Ovary (tissue), 9 donors: ENCODE measurements around the gene GNL2. TPM values are rescaled to one million over a fixed set of nuclear protein-coding genes. Genes with fewer than 3 reads are reported as not detected.

Source experiments
- DNase-seq, 5 donors: peaks; one replicate each; pipeline ENCODE4 v3.0.0-alpha.2; 2019 to 2020
- H3K27ac ChIP-seq, 2 donors: fragments of 200-600 bp; one replicate each; pipeline versions ENCODE4 v1.5.1 to v1.8.0; 2019 to 2022
- H3K27me3 ChIP-seq: fragments of 200-600 bp; one replicate; pipeline ENCODE4 v1.8.0; 2022
- H3K36me3 ChIP-seq: fragments of 200-600 bp; sonication (generic); one replicate; pipeline ENCODE4 v1.5.1; 2019
- H3K4me1 ChIP-seq: one replicate; pipeline ENCODE4 v1.8.1; 2013; ENCODE audit warnings: mild to moderate bottlenecking, moderate library complexity; ENCODE audit not compliant: insufficient read depth
- H3K4me3 ChIP-seq: fragments of 200-600 bp; sonication (generic); one replicate; pipeline ENCODE4 v1.5.1; 2017
- H3K9me3 ChIP-seq, 2 donors: fragments of 200-600 bp in 1 of 2; sonication (generic) in 1 of 2; one replicate each; pipeline versions ENCODE4 v1.5.1 to v1.8.1; 2013 to 2019; ENCODE audit warnings: mild to moderate bottlenecking in 1 of 2, moderate library complexity in 1 of 2
- CTCF ChIP-seq, 3 donors: fragments of 450-650 bp in 2 of 3; fragments of 200-600 bp in 1 of 3; IDR thresholded peaks; one replicate each; pipeline versions ENCODE4 v1.5.1 to v1.8.0; 2016 to 2022; ENCODE audit warnings: antibody characterized with exemption in 3 of 3, mild to moderate bottlenecking in 1 of 3
- EP300 ChIP-seq: sonication (generic); formaldehyde crosslinking; IDR thresholded peaks from one replicate; pipeline ENCODE4 v1.6.1; 2017; ENCODE audit warnings: antibody characterized with exemption
- POLR2A ChIP-seq: fragments of 450-650 bp; IDR thresholded peaks from one replicate; pipeline ENCODE4 v1.6.1; 2017; ENCODE audit warnings: antibody characterized with exemption, mild to moderate bottlenecking, moderate library complexity
- WGBS, 3 donors: extraction: QIAGEN DNeasy Blood & Tissue Kit in 1 of 3; methylation state at CpG; one replicate each; pipeline versions ENCODE4 v1.1.5 to v1.1.7; 2013 to 2017; 5-methylcytosine and 5-hydroxymethylcytosine counted together
- intact Hi-C, 4 donors: fragments of 100-400 bp; cut with DNase I; formaldehyde crosslinking; loops; one replicate each; pipeline versions ENCODE4 v1.11.0 to v1.15.1; 2022 to 2023
- polyA plus RNA-seq, 2 donors: library from polyadenylated mRNA; stranded (reverse); fragments of 200-250 nt in 1 of 2; fragments of 350-450 nt in 1 of 2; fragmentation: Illumina TruSeq in 1 of 2; extraction: RNeasy Lipid Tissue Mini Kit (QIAGEN cat#74804) in 1 of 2; gene quantifications; one replicate each; pipeline ENCODE4 v1.2.3, GENCODE V29; 2013 to 2014
- total RNA-seq, 7 donors: library from RNA; depleted of rRNA in 2 of 7; stranded (reverse); fragments of >200 nt in 2 of 7; fragmentation: NEBNext Ultra II Directional in 3 of 7; extraction: Animal tissue kit (Norgen Biotek cat#: 25700) in 3 of 7; gene quantifications; one replicate each; pipeline versions ENCODE4 v1.1.0 to v1.2.4, GENCODE V29; 2016 to 2023
- donor health status: DM: no; HTN: no; CAD: no; lungs with moderate emphysema.
- donor health status: DM: no; HTN: no; CAD: no.
- donor health status: Bipolar disorder and iron deficiency.
- donor health status: DM: yes; HTN: yes; CAD: no.
- donor health status: DM: no; HTN: no; CAD: no.
- donor health status: DM: yes; HTN: yes; CAD: no.

The GNL2 gene
- total and polyA plus RNA-seq, 9 donors: 22.3 to 44.5 (median 31.7) TPM

- Histone ChIP-seq H3K27ac (no peak overlapping the region), H3K4me3 (no peak overlapping the region), H3K4me1 (peaks cover 2% of the 10 kb centered on the region), H3K27me3 (no peaks in the 10 kb centered on the region), H3K9me3 (no peaks in the 10 kb centered on the region), H3K36me3 (no peaks in the 10 kb centered on the region)
- no peak for DNase-seq
- TF ChIP-seq CTCF (IDR thresholded peaks at IDR 0.05) (peak in 1 of 3 donors; percentile 22), POLR2A (no peak), EP300 (no peak)
- intact Hi-C loops: loop anchor here in 2 of 4 donors (5.0 to 10.0 kb wide), 2 partner anchors 69 to 82 kb away; no protein-coding TSS in a partner anchor
- 12 to 27% (median 14%) methylated on average over 8 of the region's 8 CpGs for WGBS, 3 donors
These were observed 7.3 kb upstream of the GNL2 start for GRCh38 chr1:37602750-37603694.

- DNase-seq: no peak
- intact Hi-C loops: loop anchor here in 2 of 4 donors (5.0 to 10.0 kb wide), 2 partner anchors 71 to 83 kb away; no protein-coding TSS in a partner anchor
- Histone ChIP-seq H3K27me3 (no peaks in the 10 kb centered on the region), H3K9me3 (no peaks in the 10 kb centered on the region), H3K27ac (no peak overlapping the region), H3K4me3 (no peak overlapping the region), H3K36me3 (no peaks in the 10 kb centered on the region), H3K4me1 (peaks cover 2% of the 10 kb centered on the region)
- TF ChIP-seq EP300 (no peak), POLR2A (no peak), CTCF (IDR thresholded peaks at IDR 0.05) (no peak)
These were observed 5.7 kb upstream of the GNL2 start for GRCh38 chr1:37601441-37601840.

GRCh38 chr1:37599940-37600339 is 4.2 kb upstream of the GNL2 start:
- 45 to 46% (median 45%) methylated on average over 5 of the region's 5 CpGs for WGBS, 3 donors
- intact Hi-C loops: loop anchor here in 3 of 4 donors (5.0 to 10.0 kb wide), 3 partner anchors 72 to 85 kb away; no protein-coding TSS in a partner anchor
- H3K4me3 ChIP-seq: no peak overlapping the region
- no peak for DNase-seq
- H3K27ac ChIP-seq: no peak overlapping the region
- no peaks in the 10 kb centered on the region for H3K9me3 ChIP-seq
- no peaks in the 10 kb centered on the region for H3K27me3 ChIP-seq
- peaks cover 2% of the 10 kb centered on the region for H3K4me1 ChIP-seq
- TF ChIP-seq EP300 (no peak), POLR2A (no peak), CTCF (IDR thresholded peaks at IDR 0.05) (no peak)
- H3K36me3 ChIP-seq: no peaks in the 10 kb centered on the region

GRCh38 chr1:37596182-37596667 is 488 bp upstream of the GNL2 start:
- TF ChIP-seq POLR2A (no peak), EP300 (no peak), CTCF (IDR thresholded peaks at IDR 0.05) (no peak)
- Histone ChIP-seq H3K27ac (peak overlapping the region in 1 of 2 donors; percentile 40), H3K36me3 (no peaks in the 10 kb centered on the region), H3K4me1 (peaks cover 7% of the 10 kb centered on the region), H3K9me3 (no peaks in the 10 kb centered on the region), H3K4me3 (peak overlapping the region; percentile 77), H3K27me3 (no peaks in the 10 kb centered on the region)
- WGBS, 3 donors: 0% methylated on average over 3 of the region's 3 CpGs
- DNase-seq: no peak
- intact Hi-C loops: loop anchor here in 1 of 4 donors (5.0 kb wide), 1 partner anchor 81 kb away; no protein-coding TSS in a partner anchor
